NCI-H748 (cell line): Measurements from ENCODE around the gene COBLL1.
"Not testable (repeated sequence)": the region's sequence is repeated elsewhere in the genome, so short reads cannot be mapped to it uniquely, and the experiment has no call there.

ENCODE experiments used
- DNase-seq: peaks from one replicate; lab custom pipeline; 2025; ENCODE audit not compliant: unreplicated experiment; lab: John Stamatoyannopoulos, UW

COBLL1 gene

GRCh38 chr2:164859906-164860693 lies 18.5 kb upstream of the COBLL1 start:
- not testable (repeated sequence) for DNase-seq

GRCh38 chr2:164859251-164859818 lies 17.7 kb upstream of the COBLL1 start:
- no peak for DNase-seq

GRCh38 chr2:164852086-164852485 lies 10.5 kb upstream of the COBLL1 start:
- no peak for DNase-seq

- no peak for DNase-seq
These were observed 8.6 kb upstream of the COBLL1 start for GRCh38 chr2:164850235-164850634.

GRCh38 chr2:164849506-164849905 lies 7.9 kb upstream of the COBLL1 start:
- no peak for DNase-seq

- DNase-seq: peak; percentile 22
These were observed 6.5 kb upstream of the COBLL1 start for GRCh38 chr2:164847981-164848741.

GRCh38 chr2:164847291-164847690 lies 5.7 kb upstream of the COBLL1 start:
- DNase-seq: no peak

GRCh38 chr2:164846276-164846675 lies 4.7 kb upstream of the COBLL1 start:
- no peak for DNase-seq

- no peak for DNase-seq
These were observed 1.8 kb upstream of the COBLL1 start for GRCh38 chr2:164843346-164843911.

- DNase-seq: no peak
These were observed 972 bp upstream of the COBLL1 start for GRCh38 chr2:164842624-164842966.

GRCh38 chr2:164840930-164841718 lies 499 bp downstream of the COBLL1 start:
- peak; percentile 86 for DNase-seq

GRCh38 chr2:164840458-164840929 lies 1.1 kb downstream of the COBLL1 start:
- peak; percentile 87 for DNase-seq

- peak; percentile 47 for DNase-seq
These were observed 1.6 kb downstream of the COBLL1 start for GRCh38 chr2:164839914-164840457.

- no peak for DNase-seq
These were observed 3.8 kb downstream of the COBLL1 start for GRCh38 chr2:164837807-164838206.

- DNase-seq: no peak
These were observed 4.7 kb downstream of the COBLL1 start for GRCh38 chr2:164836907-164837306.

- peak; percentile 18 for DNase-seq
These were observed 6.3 kb downstream of the COBLL1 start for GRCh38 chr2:164835302-164835701.

GRCh38 chr2:164831887-164832286 lies 9.7 kb downstream of the COBLL1 start:
- DNase-seq: no peak

- no peak for DNase-seq
These were observed 10.4 kb downstream of the COBLL1 start for GRCh38 chr2:164831180-164831579.

GRCh38 chr2:164826293-164827243 lies 15.1 kb downstream of the COBLL1 start:
- DNase-seq: peak; percentile 68
